Measurements from ENCODE around the gene SAFB.
"Not testable (repeated sequence)": the region's sequence is repeated elsewhere in the genome, so short reads cannot be mapped to it uniquely, and the experiment has no call there.

The SAFB gene

GRCh38 chr19:5686647-5687359, 63.9 kb downstream of the SAFB start:
- TF ChIP-seq ZNF274 (IDR thresholded peaks at IDR 0.05; ENCODE audit: low read depth, low read length) = no peak

GRCh38 chr19:5687360-5688198, 64.7 kb downstream of the SAFB start:
- TF ChIP-seq ZNF274 (IDR thresholded peaks at IDR 0.05; ENCODE audit: low read depth, low read length) = no peak
- no peak overlapping the region; the same call in 1 of the 2 replicates for H3K4me3 ChIP-seq (ENCODE audit: low read length)

More at GRCh38 chr19:5686647-5687359, 63.9 kb downstream of the SAFB start:
- peak overlapping the region; percentile 59; the same call in 1 of the 2 replicates for H3K4me3 ChIP-seq (ENCODE audit: low read length)

GRCh38 chr19:5688262-5688881, 65.5 kb downstream of the SAFB start:
- not testable (repeated sequence) for H3K4me3 ChIP-seq (ENCODE audit: low read length)

GRCh38 chr19:5690125-5690954, 67.5 kb downstream of the SAFB start, which contains the start of gene RPL36:
Gene RPL36, plus strand, starts transcription at chr19:5690295. Its CDS starts 213 bp downstream, at chr19:5690508.
- TF ChIP-seq ZNF274 (IDR thresholded peaks at IDR 0.05; ENCODE audit: low read depth, low read length) = no peak
- peak within 1 kb of the TSS; percentile 90 for H3K4me3 ChIP-seq (ENCODE audit: low read length)

- TF ChIP-seq ZNF274 (IDR thresholded peaks at IDR 0.05; ENCODE audit: low read depth, low read length) = no peak
- peak overlapping the region; percentile 90 for H3K4me3 ChIP-seq (ENCODE audit: low read length)
Observed at GRCh38 chr19:5690955-5691821, 68.3 kb downstream of the SAFB start.

- peak overlapping the region; percentile 90 for H3K4me3 ChIP-seq (ENCODE audit: low read length)
- no peak for TF ChIP-seq ZNF274 (IDR thresholded peaks at IDR 0.05; ENCODE audit: low read depth, low read length)
Observed at GRCh38 chr19:5691822-5692722, 69.2 kb downstream of the SAFB start.

- no peak for TF ChIP-seq ZNF274 (IDR thresholded peaks at IDR 0.05; ENCODE audit: low read depth, low read length)
- no peak overlapping the region for H3K4me3 ChIP-seq (ENCODE audit: low read length)
Observed at GRCh38 chr19:5692723-5693194, 69.9 kb downstream of the SAFB start.

GRCh38 chr19:5693195-5694166, 70.6 kb downstream of the SAFB start:
- TF ChIP-seq ZNF274 (IDR thresholded peaks at IDR 0.05; ENCODE audit: low read depth, low read length) = no peak
- no peak overlapping the region for H3K4me3 ChIP-seq (ENCODE audit: low read length)

- TF ChIP-seq ZNF274 (IDR thresholded peaks at IDR 0.05; ENCODE audit: low read depth, low read length) = no peak
- no peak overlapping the region for H3K4me3 ChIP-seq (ENCODE audit: low read length)
Observed at GRCh38 chr19:5694167-5694955, 71.5 kb downstream of the SAFB start.

Measured in GM08714 (cell line).